GM12878 (cell line): Measurements from ENCODE around the gene NMRK1. TPM values are rescaled to one million over a fixed set of nuclear protein-coding genes. Genes with fewer than 3 reads are reported as not detected.

ENCODE experiments used
- ATAC-seq: fragments of 200-7000 bp; cut with Tn5 transposase; 3 replicates; pipeline ENCODE4 v1.9.1; 2020; ENCODE audit warnings: mild to moderate bottlenecking, moderate library complexity
- BruUV-seq: library from RNA; stranded (reverse); fragments of 400-500 nt; replicated peaks from 2 replicates; lab custom pipeline; 2021; lab: Mats Ljungman, UMichigan
- CTCF ChIA-PET: fragments of 300-600 bp; sonication (Branson Sonifier 250); formaldehyde crosslinking; extraction: SDS; loops from one replicate; lab custom pipeline; 2021; ENCODE audit warnings: inconsistent platforms; lab: Yijun Ruan, JAX
- POLR2A ChIA-PET: fragments of 350-600 bp; formaldehyde crosslinking; extraction: SDS; loops from one replicate; lab custom pipeline; 2021; ENCODE audit warnings: inconsistent platforms; lab: Charles Lee
- RAD21 ChIA-PET: fragments of 300-600 bp; sonication (Branson Sonifier 250); formaldehyde crosslinking; loops from one replicate; lab custom pipeline; 2023; ENCODE audit warnings: antibody characterized with exemption; ENCODE audit not compliant: unreplicated experiment; lab: Charles Lee
- SMC1A ChIA-PET: fragments of 300-600 bp; sonication (Branson Sonifier 250); formaldehyde crosslinking; loops from one replicate; lab custom pipeline; 2023; ENCODE audit not compliant: unreplicated experiment, uncharacterized antibody; lab: Charles Lee
- DNase-seq: peaks from one replicate; pipeline ENCODE4 v3.0.0-alpha.2; 2011; ENCODE audit warnings: low read depth, low spot score
- FAIRE-seq: peaks from 3 replicates; lab custom pipeline; 2011; peaks lifted over from hg19 to GRCh38; lab: Jason Lieb, UNC
- H2AFZ ChIP-seq: 2 replicates; pipeline ENCODE4 v1.6.0; 2011; ENCODE audit warnings: low read depth, low read length, control low read depth; ENCODE audit not compliant: control insufficient read depth
- H3K27ac ChIP-seq: 2 replicates; pipeline ENCODE4 v1.5.1; 2011; ENCODE audit warnings: control low read depth; ENCODE audit not compliant: control insufficient read depth, insufficient read depth
- H3K27me3 ChIP-seq, 2 experiments: replicated peaks in 1 of 2; 2 replicates each; pipeline versions ENCODE4 v1.6.0 to v1.6.1; 2011; ENCODE audit warnings: low read length in 1 of 2; ENCODE audit not compliant: control insufficient read depth in 2 of 2, insufficient read depth in 2 of 2
- H3K36me3 ChIP-seq, 2 experiments: 2 replicates each; pipeline ENCODE4 v1.5.1; 2011; ENCODE audit warnings: low read length in 1 of 2; ENCODE audit not compliant: control insufficient read depth in 2 of 2, insufficient read depth in 2 of 2
- H3K4me1 ChIP-seq: 2 replicates; pipeline ENCODE4 v1.6.1; 2011; ENCODE audit warnings: mild to moderate bottlenecking, low read length, moderate library complexity, mixed read lengths; ENCODE audit not compliant: control insufficient read depth, insufficient read depth
- H3K4me2 ChIP-seq: 2 replicates; pipeline ENCODE4 v1.6.0; 2011; ENCODE audit warnings: control low read depth; ENCODE audit not compliant: control insufficient read depth, insufficient read depth
- H3K4me3 ChIP-seq: fragments of 200-600 bp; sonication (generic); 2 replicates; pipeline ENCODE4 v1.5.1; 2016
- H3K79me2 ChIP-seq: 2 replicates; pipeline ENCODE4 v1.6.0; 2011; ENCODE audit warnings: low read length; ENCODE audit not compliant: control insufficient read depth, insufficient read depth
- H3K9ac ChIP-seq: 2 replicates; pipeline ENCODE4 v1.8.0; 2011; ENCODE audit warnings: low read length, control low read depth, mixed read lengths; ENCODE audit not compliant: control insufficient read depth, insufficient read depth
- H3K9me3 ChIP-seq: replicated peaks from 3 replicates; pipeline ENCODE4 v1.5.1; 2011; ENCODE audit warnings: mild to moderate bottlenecking, low read length; ENCODE audit not compliant: control insufficient read depth, insufficient read depth
- H4K20me1 ChIP-seq: 2 replicates; pipeline ENCODE4 v1.6.0; 2011; ENCODE audit not compliant: control insufficient read depth, insufficient read depth
- GABPA ChIP-seq: IDR thresholded peaks from 2 replicates; pipeline ENCODE4 v1.6.1; 2014; ENCODE audit warnings: antibody characterized with exemption, low read depth, mild to moderate bottlenecking, inconsistent platforms
- IKZF2 ChIP-seq, 2 experiments: fragments of 450-650 bp; IDR thresholded peaks; 2 replicates each; pipeline ENCODE4 v1.6.1; 2017; ENCODE audit warnings: mild to moderate bottlenecking in 2 of 2, moderate library complexity in 2 of 2
- MYC ChIP-seq: IDR thresholded peaks from 2 replicates; pipeline ENCODE4 v1.6.1; 2011; ENCODE audit warnings: mild to moderate bottlenecking, low read length, moderate library complexity, inconsistent platforms; ENCODE audit not compliant: insufficient read depth, insufficient replicate concordance, insufficient read length, severe bottlenecking
- STAT1 ChIP-seq: fragments of 450-650 bp; conservative IDR thresholded peaks from 2 replicates; pipeline ENCODE4 v1.6.1; 2014; ENCODE audit warnings: antibody characterized with exemption, mild to moderate bottlenecking
- WGBS: methylation state at CpG from one replicate; pipeline ENCODE4 v1.1.6; 2016; ENCODE audit warnings: low lambda C conversion rate; ENCODE audit not compliant: insufficient replicate concordance, insufficient coverage; ENCODE audit errors: missing lambda C conversion rate; 5-methylcytosine and 5-hydroxymethylcytosine counted together
- in situ Hi-C: fragments of 300-500 bp; cut with MboI; formaldehyde crosslinking; loops from 9 replicates; pipeline ENCODE4 v1.14.3; 2018; ENCODE audit warnings: mixed read lengths
- intact Hi-C: fragments of 100-400 bp; cut with micrococcal nuclease; formaldehyde crosslinking; loops from one replicate; pipeline ENCODE4 v1.14.2; 2022; ENCODE audit not compliant: unreplicated experiment
- polyA plus RNA-seq, 11 experiments: library from polyadenylated mRNA; depleted of rRNA in 4 of 11; unstranded in 6 of 11; stranded (reverse) in 5 of 11; fragments of >200 nt; fragmentation: Nextera tagmentation in 4 of 11; fragmentation: Illumina TruSeq in 1 of 11; extraction: Ambion mirVana in 4 of 11; extraction: Trizol in 1 of 11; gene quantifications; 1 replicate in 1 of 11; 2 replicates in 10 of 11; pipeline versions ENCODE4 v1.2.1 to v1.2.3, GENCODE V29; 2011 to 2016; ENCODE audit warnings: inconsistent platforms in 2 of 11, missing spikeins in 2 of 11, low read depth in 1 of 11
- total RNA-seq, 4 experiments: library from RNA; depleted of rRNA in 3 of 4; stranded (reverse); fragments of >200 nt in 3 of 4; fragmentation: Illumina TruSeq in 1 of 4; extraction: Trizol in 1 of 4; gene quantifications; 2 replicates each; pipeline versions ENCODE4 v1.2.1 to v1.2.3, GENCODE V29; 2013 to 2021

Gene NMRK1
- total and polyA plus RNA-seq, 10 of the 15 experiments (the other 5 are each of a cell fraction or from before 2014, with no cell fraction given) = 8.4 to 17.2 (median 12.1) TPM

GRCh38 chr9:75084081-75084672 lies 3.8 kb downstream of the NMRK1 start:
- Histone ChIP-seq H3K4me3 (no peak overlapping the region), H3K4me1 (peaks cover 10% of the 10 kb centered on the region; the same call in 1 of the 2 replicates), H4K20me1 (no peaks in the 10 kb centered on the region), H3K27me3 (no peaks in the 10 kb centered on the region), H3K4me2 (no peak overlapping the region), H3K79me2 (peaks cover 8% of the 10 kb centered on the region), H3K9me3 (no peaks in the 10 kb centered on the region), H3K27ac (no peak overlapping the region), H3K36me3 (no peaks in the 10 kb centered on the region), H2AFZ (no peak overlapping the region), H3K9ac (no peak overlapping the region)
- ChIA-PET SMC1A (interaction anchor here (1.7 to 11.0 kb wide), 2 partner anchors 58 to 307 kb away, joined by 11 to 74 read pairs; partner anchors contain the start of gene CARNMT1), POLR2A (no interaction called here), CTCF (interaction anchor here (0.7 to 5.2 kb wide), 4 partner anchors 57 to 312 kb away, joined by 3 to 30 read pairs (median 21); no protein-coding TSS in a partner anchor), RAD21 (interaction anchor here (2.3 kb wide), 1 partner anchor 311 kb away, joined by 6 read pairs; no protein-coding TSS in a partner anchor)
- in situ Hi-C loops (no loop called here), intact Hi-C loops (no loop called here)
- BruUV-seq = no TSS peak
- ATAC-seq (no peak), FAIRE-seq (no peak), DNase-seq (no peak)
- 77% methylated on average over 5 of the region's 5 CpGs for WGBS
- TF ChIP-seq IKZF2 (IDR thresholded peaks at IDR 0.05) (no peak), GABPA (no peak), STAT1 (no peak), MYC (no peak)
